Measurements from ENCODE around the gene NUCB2.

NUCB2 gene

DNA sequence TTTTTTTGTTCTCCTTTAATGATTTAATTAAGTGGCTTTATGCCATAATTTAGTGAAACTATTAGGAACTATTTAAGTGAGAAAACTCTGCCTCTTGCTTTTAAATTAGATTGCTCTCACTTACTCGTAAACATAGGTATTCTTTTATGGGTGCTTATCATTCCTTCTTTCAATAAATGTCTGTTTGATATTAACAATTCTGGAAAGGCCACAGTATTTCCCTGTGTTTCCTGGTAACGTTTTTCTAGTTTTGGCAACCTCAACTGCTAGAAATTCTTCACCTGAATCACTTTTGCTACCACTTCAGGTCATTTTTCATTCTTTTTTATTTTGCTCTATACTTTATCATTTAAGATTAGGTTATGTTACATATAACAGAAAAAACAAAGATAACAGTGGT, 55.1 kb downstream of the NUCB2 start:
- DNase-seq = no peak

DNA sequence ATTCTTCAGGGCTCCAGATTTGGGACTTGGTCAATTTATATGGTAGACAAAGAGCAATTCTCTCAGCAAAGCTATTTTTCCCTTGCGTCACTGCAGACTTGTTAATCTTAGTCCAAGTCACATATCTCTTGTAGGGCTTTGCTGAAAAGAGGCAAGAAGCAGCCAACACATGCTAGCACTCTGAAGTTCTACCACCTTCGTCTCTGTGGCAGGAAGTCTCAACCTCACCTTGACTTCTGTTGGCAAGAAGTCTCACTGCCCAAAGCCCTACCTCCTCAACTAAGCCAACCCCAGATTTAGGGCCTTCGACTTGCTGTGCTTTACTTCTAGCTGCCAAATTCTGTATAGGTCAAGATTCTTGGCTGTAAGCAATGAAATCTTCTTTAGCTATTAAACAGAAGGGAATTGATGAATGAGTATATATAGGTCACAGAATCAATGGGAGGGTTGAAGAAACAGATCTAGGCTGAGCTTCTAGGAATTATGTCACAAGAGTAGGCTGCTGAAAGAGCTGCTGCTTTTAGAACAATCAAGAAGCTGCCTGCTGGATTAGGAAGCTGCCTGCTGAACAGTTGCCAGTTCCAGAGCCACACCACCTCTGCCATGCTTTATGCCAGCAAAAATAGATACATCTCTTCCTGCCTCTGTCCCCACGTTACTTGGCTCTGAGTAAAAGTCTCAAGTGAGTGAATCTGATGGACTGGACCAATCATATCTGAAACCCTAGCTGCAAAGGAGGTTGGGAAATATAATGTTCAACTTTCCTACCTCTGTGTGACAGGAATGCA, 57.5 kb downstream of the NUCB2 start:
- no peak for DNase-seq

GRCh38 chr11:17343257-17343656, 66.7 kb downstream of the NUCB2 start:
- no peak for DNase-seq

DNA sequence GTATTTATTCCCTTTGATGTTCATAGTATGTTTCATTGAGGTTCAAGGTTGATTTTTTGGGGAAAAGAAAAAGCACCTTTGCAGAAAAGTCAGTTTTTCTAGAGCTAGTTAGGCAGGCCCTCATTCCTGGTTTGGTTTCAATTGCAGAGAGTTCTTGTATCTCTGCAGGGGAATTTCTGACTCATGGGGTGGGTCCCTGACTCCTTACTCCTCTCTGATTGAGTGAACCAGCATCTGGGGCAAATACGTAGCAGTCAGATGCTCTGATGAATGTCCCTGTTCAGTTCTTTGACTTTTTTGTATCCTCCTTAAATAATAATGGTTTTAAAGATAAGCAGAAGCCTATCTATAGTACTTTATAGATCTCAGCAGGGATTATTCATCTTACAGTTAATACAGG, 67.4 kb downstream of the NUCB2 start:
- no peak for DNase-seq

GRCh38 chr11:17347676-17348075, 71.1 kb downstream of the NUCB2 start:
- no peak for DNase-seq

DNA sequence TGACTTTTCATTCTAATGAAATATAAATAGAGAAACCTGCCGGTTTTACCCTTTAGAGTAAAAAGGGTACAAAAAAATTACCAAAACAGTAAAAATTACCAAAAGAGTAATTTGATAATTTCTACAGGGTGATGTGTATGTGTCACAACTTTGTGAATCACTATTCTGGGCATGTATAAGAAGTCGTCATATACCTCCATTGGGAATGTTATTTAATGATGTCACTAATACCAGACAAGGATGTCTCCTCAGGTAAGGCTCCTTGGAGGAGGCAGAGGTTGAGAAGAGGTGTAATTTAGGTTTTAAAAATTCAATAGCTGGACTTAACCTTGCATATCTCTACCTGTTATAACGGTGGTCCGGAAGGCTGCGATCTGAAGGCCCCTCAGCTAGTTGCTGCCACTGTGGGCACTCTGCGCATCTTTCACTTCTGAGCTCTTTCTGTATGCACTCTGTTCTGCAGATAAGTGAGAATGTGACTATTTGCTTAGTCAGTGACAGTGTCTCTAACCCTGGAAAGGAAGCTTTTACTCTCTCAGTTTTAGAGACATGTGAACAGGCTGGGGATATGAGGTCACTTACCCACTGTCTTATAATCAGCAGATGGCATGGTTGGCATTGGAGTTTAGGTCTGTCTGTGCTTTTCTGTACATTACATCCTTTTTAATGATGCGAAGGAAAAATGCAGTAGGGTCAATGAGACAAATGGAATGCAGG, 74.1 kb downstream of the NUCB2 start:
- no peak for DNase-seq

GRCh38 chr11:17351172-17351509, 74.6 kb downstream of the NUCB2 start:
- no peak for DNase-seq

DNA sequence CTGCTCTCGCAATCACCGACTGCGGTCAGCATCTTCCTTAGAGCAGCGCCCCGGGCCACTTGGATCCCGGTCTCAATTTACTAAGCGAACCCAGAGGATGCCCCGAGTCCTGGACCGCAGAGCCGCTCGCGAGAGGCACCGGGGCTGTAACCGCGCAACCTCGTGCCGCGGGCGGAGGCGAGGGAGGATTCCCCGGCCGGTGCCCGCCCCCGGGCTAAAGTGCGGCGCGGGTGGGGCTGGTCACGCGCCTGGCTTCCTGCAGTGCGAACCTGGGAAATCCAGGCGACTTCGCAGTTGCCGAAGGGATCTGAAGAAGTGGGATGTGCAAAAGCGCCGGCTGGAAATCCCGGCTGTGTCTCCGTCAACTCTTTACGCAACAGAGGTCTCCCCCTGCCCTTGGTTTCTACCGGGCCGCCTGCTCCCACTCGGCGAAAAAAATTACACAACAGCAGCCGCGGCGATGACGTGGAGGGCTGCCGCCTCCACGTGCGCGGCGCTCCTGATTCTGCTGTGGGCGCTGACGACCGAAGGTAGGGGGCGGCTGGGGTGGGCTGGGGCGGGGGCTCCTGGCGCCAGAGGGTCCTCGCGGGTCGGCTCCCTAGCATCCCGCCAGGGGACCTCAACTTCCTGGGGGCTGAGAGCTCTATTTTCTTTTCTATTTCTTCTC, 75.1 kb downstream of the NUCB2 start, which contains the start of gene NCR3LG1:
NCR3LG1 (plus strand) TSS at position 291 of the 667 bp plus-strand sequence; CDS start at position 461, 170 bp downstream.
- peak in 33 of 51 donors; percentile 12 to 79 (median 42) for DNase-seq

DNA sequence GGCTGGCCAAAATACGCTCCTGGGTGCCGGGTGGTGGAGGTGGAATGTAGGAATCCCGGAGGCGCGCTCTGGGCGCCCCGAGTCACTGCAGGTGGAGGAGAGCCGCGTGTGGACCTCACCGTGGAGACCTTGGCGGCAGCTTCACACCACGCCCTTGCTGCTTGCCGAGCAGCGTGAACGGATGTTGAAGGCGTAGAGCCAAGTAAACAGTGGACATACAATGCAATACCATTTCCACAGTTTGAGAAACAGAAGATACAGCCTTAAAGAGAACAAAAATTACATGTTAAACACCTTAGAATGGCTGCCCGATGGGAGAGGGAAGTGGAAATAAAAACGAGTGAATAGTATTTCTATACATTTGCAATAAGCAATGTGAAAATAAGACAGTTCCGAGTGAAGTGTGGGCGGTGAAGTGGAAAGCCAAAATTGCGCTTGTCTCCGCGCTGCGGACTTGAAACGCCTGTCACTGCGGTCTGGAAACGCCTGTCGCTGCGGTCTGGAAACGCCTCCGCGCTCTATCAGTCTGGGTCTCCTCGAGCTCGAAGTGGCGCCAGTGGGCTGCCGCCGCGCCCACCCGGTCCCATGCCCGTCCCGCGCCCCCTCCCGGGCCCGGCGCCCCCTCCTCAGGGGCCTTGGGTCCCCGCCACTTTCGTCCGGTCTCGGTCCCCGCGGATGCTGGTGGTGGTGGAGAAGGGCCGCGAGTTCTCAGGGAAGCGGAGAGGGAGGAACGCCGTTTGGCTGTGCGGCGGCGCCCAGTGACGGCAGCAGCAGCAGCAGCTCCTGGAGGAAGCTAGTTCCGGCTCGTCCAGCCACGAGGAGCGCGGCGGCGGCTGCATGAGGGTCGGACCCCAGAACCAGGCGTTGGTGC, 76.6 kb downstream of the NUCB2 start:
- peak in 45 of 51 donors; percentile 12 to 83 (median 60) for DNase-seq

- DNase-seq = peak in 1 of 51 donors; percentile 25
Measured at GRCh38 chr11:17353821-17354600, 77.5 kb downstream of the NUCB2 start.

DNA sequence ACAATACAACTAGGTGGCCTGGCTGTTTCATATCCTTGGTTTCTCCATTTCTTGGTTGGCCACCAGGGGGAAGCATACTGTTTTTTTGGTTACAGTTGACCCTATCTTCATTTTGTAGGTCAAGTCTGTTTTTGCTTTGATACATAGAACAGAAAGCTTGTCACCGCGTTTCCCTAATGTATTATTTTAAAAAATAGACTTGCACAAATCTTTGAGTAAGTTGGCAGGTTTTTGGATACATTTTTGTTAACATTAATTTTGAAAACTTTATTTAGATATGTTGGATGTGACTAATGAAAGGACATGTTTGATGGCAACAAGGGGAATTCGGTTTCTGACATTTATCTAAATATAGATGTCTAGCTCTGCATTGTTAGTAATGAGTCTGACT, 78.1 kb downstream of the NUCB2 start:
- DNase-seq = peak in 25 of 51 donors; percentile 1 to 72 (median 29)

DNA sequence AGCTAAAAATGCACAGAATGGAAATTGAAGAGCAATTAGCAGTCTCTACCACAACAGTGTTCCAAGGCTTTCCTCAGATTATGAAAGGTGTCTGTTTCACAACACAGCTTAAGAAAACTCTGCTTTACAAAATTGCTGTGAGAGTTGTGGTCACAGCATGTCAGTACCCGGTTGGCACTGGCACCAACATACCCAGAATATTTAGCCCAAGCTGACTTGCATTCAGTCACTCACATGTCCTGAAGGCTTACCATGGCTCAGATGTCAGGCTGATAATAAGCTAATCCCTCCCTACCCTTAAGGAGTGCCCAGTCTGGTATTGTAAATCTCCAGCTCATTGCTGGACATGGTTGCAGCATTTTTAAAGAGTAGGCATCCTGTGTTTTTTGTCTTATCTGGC, 90.0 kb downstream of the NUCB2 start:
- DNase-seq = no peak

DNA sequence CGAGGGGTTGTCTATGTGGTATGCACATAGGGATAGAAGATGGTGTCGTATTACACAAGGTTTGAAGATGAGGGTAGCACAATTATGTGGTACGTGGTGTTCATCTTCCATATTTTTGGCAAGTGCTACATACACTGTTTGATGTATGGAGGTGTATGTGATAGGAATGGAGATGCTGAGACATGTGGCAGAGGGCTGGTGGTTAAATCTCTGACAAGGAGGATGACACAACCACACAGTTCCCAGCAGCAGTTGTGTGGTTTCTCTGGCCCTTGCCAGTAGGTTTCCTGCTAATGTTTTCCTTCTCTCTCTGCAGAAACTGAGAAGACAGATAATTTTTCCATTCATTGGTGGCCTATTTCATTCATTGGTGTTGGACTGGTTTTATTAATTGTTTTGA, 92.0 kb downstream of the NUCB2 start:
- DNase-seq = no peak

GRCh38 chr11:17369094-17369493, 92.6 kb downstream of the NUCB2 start:
- no peak for DNase-seq

DNA sequence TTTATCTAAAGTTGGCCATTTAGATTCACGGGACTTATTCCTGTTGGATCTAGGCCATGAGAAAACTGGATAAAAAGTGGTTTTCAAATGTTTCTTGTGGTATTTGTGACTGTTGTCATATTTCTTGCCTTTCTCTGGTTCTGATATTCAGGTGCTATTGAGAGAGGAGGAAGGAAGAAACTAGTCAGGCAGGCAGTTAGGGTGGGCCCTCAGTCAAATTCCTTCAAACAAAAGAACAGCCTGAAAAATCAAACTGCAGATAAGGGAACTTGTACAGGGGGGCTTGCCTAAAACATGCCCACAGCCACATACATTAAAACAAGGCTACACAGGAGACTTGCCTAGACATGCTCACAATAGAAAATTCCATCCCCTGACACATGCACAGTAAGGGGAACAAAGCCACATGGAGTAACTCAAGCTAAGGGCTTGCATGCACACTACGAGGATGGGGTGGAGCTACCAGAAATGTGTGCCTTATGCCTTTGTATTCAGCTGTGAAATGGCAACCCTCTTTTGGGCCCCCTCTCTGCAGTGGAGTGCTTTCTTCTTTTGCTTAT, 93.2 kb downstream of the NUCB2 start:
- no peak for DNase-seq

GRCh38 chr11:17371614-17372013, 95.1 kb downstream of the NUCB2 start:
- DNase-seq = no peak

GRCh38 chr11:17375547-17375946, 99.0 kb downstream of the NUCB2 start:
- DNase-seq = no peak

- DNase-seq = no peak
Measured at GRCh38 chr11:17376493-17376892, 100.0 kb downstream of the NUCB2 start.

GRCh38 chr11:17378655-17379054, 102.1 kb downstream of the NUCB2 start:
- DNase-seq = no peak
